Hematopoietic multipotent progenitor cell treated with erythropoietin and hydrocortisone succinate and interleukin-3 and kit ligand, for 17 days (in vitro differentiated cells): ENCODE results near the gene KCTD21.
"Not testable (repeated sequence)": the region's sequence is repeated elsewhere in the genome, so short reads cannot be mapped to it uniquely, and the experiment has no call there.

Experiments
- DNase-seq: peaks from one replicate; pipeline ENCODE4 v3.0.0-alpha.2; 2015; ENCODE audit warnings: low spot score

KCTD21 gene

GRCh38 chr11:78188286-78189173 lies at the start of gene KCTD21, which contains the start of gene USP35:
Gene KCTD21 (minus strand): TSS chr11:78188626. CDS start chr11:78174554, 14,072 bp downstream.
Gene USP35 (plus strand): TSS chr11:78188919. CDS start chr11:78196246, 7,327 bp downstream.
- peak; percentile 89 for DNase-seq

DNA sequence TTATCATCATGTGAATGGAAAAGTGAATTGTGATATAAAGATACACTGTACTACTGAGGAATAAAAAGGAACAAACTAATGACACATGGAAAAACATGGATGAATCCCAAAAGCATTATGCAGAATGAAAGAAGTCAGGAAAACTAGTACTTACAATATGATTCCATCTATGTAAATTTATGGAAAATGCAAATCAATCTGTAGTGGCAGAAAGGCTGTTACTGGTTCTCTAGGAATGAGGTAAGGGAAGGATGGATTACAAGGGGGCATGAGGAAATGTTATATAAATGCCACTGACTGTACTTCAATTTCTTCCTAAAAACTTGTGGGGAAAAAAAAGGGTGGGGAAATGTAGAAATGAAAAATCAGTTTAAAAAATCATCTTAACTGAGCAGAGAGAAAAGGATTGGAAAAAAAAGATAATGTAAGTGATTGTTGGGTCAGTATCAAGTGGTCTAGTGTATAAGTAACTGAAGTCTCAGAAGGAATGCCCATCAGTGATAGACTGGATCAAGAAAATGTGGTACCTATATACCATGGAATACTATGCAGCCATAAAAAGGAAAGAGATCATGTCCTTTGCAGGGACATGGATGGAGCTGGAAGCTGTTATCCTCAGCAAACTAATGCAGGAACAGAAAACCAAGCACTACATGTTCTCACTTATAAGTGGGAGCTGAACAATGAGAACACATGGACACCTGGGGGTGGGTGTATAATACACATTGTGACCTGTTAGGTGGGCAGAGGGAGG lies 49.0 kb upstream of the KCTD21 start:
- no peak for DNase-seq

GRCh38 chr11:78234006-78234405 lies 45.6 kb upstream of the KCTD21 start:
- no peak for DNase-seq

DNA sequence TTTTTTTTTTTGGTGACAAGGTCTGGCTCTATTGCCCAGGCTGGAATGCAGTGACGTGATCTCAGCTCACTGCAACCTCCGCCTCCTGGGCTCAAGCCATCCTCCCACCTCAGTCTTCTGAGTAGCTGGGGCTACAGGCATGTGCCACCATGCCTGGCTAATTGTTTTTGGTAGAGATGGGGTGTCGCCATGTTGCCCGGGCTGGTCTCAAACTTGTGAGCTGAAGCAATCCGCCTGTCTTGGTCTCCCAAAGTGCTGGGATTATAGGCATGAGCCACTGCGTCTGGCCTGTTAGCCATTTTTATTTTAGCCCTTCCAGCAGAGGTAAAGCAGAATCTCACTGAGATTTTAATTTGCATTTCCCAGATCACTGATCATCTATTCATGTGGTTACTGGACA lies 44.6 kb upstream of the KCTD21 start:
- DNase-seq: not testable (repeated sequence)

DNA sequence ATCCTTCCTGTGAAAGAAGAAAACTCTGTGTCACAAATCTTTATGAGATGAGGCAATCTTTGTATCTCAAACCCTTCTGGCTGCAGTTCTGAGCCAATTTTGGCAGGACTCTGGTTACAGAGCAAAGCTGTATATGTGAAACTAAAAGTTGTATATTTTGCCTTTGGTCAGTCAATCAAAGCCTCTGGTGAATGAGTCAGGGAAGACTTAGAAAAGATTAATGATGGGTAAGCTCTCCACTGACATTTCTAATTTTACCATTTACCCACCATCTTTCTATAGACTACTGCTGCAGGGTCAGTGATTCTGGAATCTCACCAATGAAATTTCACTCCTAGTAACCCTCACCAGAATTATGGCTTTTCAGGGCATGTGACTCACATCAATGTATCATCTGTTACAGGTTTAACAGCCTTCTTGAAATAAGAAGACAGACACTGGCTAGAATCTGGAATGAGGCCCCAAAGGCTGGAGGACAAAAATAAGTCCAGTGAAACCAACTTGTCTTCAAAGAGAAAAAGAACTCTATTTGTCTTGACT lies 43.6 kb upstream of the KCTD21 start:
- no peak for DNase-seq

GRCh38 chr11:78230161-78230877 lies 41.9 kb upstream of the KCTD21 start:
- peak; percentile 34 for DNase-seq

DNA sequence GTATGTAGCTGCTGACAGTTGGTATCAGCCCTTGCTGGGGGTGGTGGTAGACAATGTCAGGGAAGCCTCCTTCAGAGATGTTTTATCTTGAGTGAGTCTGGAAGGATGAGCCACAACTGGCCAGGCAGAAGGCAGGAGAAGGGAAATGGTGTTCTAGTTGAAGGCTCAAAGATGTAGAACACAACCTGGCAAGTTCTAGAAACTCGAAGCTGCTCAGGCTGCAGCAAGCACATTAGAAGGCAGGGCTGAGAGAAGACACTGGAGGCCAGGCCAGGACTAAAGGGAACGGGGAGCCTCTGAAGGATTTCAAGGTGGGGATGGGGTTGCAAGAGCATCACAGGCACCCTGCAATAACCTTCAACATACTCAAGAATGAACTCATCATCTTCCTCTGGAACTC lies 40.7 kb upstream of the KCTD21 start:
- DNase-seq: no peak

DNA sequence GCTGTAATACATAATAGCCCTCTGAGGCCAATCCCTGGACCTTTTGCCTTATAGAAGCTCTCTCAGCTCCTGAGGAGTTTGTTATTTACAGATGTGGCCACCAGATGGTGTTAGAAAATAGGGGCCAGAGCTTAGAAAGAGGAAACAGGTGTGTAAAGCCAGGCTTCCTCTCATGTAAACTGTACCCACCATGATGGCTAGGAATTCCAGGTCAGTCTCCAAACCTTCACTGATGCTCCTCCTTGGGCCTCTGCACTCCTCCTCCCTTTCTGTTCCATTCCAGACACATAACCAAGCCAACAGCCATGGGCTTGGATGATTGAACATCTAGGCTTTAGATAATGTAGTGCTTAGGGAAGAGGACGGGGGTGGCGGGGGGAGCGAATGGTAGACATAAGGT lies 40.0 kb upstream of the KCTD21 start:
- peak; percentile 14 for DNase-seq

GRCh38 chr11:78227921-78228320 lies 39.5 kb upstream of the KCTD21 start:
- no peak for DNase-seq

DNA sequence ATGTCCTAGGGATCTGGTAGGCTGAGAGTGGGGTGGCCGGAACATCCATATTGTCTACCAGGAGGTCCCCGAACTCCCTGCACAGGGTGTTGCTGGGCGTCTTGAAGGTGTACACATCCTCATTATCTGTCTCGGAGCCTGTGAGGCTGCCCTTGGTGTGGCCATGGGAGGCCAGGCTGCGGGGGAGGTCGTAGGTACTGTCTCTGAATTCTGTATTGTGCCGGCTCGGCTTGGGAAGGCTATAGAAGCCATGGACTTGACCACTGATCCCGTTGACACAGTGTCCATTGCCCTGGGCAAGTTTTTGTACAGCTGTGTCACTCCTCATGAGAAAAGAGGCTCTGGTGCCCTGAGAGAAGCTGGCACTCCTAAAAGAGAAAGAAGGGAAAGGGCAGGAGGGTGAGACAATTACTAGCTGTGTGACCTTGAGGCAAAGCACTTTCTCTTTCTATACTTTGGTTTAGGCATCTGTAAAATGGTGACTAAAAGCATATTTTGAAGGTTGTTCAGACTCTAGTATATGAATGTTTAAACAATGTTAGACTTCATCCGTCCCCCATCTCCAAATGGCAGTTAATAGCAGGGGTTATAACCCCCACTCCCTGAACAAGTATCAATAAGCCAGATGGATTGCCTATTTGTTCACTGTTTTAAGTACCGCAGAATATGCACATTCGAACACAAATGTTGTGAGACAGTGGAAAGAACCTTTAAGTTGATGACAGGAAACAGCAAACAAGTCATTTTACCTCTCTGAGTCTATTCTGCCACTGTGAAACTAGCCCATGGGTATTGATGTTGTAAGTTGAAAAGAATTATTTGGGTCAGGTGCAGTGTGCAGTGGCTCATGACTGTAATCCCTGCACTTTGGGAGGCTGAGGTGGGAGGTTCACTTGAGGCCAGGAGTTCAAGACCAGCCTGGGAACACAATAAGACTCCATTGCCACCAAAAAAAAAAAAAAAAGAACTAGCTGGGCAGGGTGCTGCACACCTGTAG lies 38.6 kb upstream of the KCTD21 start:
- DNase-seq: no peak

DNA sequence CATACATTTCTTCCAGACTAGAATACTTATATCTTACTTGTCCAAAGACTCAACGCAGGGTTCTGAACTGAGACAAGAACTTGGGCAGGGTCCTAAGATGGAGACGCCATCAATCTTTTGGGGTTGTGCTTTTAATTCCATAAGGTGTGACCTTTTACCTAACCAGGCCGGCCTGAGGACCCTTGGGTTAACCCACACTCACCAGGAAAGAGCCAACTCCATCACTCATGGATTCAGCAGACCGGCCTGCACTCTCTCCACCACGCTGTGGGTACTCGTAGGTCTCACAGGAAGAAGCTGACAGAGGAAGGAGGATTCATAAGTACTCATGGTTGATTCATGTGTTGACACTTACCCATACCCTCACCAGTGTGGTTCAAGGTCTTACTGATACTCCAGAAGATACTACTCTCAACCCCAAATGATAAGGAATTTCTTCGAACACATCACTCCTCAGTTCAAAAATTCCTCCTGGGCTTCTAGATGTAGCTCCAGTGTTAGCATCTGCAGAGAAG lies 36.5 kb upstream of the KCTD21 start:
- DNase-seq: no peak

DNA sequence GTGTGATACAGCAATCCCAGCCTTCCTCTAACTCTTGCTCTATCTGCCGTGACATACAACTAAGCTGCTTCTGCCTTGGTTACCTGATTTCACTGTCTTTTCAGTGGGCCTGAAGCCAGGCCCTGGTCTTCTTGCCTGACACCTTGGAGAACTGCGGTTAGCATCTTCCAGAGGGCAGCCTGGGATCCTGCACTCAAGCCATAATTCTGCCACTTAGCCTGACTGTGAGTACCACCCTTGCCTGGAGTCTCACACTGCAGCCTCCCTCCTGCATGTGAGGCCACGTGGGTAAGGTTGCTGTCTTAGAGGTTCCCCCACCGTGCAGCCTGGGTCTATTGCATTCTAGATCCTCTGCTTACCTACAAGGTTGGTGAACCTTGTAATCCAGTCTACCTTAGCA lies 36.1 kb upstream of the KCTD21 start:
- DNase-seq: no peak

- DNase-seq: no peak
Measured at GRCh38 chr11:78223320-78223954, 35.0 kb upstream of the KCTD21 start.

DNA sequence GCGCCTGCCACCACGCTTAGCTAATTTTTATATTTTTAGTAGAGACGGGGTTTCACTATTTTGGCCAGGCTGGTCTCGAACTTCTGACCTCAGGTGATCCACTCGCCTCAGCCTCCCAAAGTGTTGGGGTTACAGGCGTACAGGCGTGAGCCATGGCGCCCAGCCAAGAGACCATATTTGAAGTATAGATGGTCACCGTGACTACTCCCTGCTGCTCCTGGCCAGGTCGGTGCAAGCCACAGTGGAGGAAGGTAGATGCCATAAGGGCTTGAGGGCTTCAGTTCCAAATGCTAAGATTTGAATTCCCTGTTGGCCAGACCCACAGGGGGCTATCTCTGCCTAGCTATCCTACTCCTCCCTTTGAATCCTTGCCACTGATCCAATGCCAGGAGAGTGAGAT lies 34.3 kb upstream of the KCTD21 start:
- not testable (repeated sequence) for DNase-seq

DNA sequence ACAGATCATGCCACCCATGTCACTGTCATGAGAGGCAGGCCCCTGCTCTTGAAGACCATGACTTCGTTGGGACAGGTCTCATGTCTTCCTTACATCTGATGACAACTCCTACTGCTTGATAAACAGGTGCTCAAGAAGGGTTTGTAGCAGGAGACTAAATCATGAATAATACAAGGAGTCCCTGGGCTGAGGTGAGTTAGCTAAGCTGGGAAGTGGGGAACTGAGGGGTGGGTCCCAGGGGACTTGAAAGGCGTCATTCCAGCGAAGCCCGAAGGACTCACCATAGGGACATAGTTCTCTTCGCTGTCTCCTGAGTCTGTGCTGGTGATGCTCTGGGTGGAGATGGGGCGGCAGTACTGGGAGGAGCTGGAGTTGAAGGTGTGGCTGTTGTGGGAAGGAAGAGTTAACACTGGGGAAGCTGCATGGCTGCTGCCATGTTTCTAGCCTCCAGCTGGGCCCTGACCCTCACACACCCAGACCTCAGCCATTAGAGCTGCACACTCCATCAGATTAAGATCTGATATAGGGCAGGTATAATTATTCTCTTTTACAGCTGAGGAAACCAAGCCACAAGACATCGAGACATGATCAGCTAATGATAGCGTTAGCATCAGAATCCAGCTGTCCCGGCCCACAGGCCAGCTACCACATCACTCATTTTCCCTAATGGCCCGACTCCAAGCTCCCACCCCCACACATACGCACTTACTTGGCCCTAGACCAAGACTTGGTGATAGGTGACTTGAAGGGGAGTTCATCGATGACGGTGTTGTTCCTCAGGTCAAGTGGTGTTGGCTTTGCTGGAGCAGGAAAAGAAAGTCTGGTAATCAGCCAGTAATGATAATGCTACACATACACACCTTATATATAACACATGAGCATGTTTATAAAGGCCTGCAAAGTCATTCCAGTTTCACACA lies 33.2 kb upstream of the KCTD21 start:
- no peak for DNase-seq

DNA sequence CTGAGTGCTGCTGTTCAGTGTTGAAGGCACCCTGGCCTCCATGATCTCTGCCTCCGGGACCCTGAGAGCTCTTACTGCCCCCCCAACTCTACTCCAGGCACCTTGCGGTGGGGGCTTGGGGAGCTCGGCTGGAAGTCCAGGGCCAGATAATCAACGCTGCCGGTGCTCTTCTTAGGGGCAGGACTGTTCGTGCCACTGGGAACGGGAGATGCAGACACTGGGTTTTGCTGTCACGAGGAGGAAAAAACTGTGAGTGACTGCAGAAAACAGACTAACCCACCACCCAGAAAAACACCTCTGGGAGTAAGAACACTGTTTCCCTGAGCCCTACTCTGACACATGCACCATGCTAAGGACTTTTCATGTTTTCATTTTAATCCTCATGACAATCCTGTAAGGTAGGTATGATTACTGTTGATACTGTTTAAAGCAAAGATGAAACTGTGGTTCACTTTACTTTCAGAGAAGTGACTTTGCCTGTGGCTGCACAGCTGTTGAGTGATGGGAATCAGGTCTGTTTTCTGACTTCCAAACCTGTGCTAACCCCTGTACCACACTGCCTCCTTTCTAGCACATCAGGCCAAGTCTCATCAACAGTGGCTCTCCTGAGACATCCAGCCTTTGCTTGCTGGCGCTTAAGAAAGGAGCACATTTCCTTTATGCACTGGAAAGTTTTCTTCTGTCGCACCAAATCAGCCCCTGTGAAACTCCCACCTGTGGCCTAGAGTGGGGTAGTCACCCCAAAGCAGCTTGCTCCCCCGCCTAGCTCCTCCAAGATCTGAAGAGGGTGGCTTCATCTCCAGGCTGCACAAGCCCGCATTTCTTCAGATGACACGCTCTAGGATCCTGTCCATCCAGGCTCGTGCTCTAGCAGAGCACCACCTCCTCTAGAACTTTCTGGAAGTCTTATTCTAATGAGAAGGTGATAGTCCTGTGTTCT lies 32.1 kb upstream of the KCTD21 start:
- no peak for DNase-seq

DNA sequence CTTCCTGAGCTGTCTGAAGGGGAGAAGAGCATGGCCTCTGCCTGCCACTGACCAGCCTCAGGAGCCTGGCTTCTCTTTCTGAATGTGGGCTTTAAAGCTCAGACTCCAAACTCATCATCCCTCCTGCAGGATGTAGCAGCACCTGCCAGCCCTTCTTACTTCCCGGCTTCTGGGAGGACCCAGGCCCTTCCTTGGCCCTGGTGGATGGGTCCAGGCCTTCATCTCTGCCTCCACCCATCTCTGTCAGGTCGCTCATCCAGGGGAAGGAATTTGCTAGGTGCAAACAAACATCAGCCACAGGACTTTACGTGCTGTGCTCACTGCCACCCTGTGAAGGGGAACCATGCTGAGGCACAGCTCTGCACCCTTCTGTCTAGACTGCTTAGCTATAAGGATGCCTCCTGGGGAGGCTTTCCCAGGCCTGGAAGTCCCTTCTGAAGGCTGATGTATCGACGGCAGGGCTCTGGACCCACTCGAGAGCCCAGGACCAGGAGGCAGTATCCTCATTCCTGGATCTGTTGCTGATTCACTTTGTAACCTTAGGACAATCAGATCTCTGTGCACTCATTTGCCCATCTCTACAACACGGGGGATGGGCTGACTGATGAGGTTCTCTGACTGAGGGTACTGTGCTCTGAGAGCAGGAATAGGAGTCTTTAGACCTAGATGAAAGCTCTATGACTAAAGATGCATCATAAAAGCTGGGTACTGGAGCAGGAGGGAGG lies 31.2 kb upstream of the KCTD21 start:
- no peak for DNase-seq
